ENCODE results near the gene SLC28A2.

Gene SLC28A2

GRCh38 chr15:45251888-45252287 lies at the start of gene SLC28A2:
Gene SLC28A2 (plus strand): TSS chr15:45252234. CDS start chr15:45253216, 982 bp downstream.
- Histone ChIP-seq H3K4me3 (ENCODE audit: low read length) (no peak within 1 kb of the TSS), H3K36me3 (ENCODE audit: control insufficient read depth, low read depth, low read length) (no peaks in the 10 kb centered on the region), H3K9ac (ENCODE audit: low read length) (no peak within 1 kb of the TSS), H3K27ac (ENCODE audit: low read length) (no peak within 1 kb of the TSS), H3K9me3 (ENCODE audit: control insufficient read depth, low read depth, low read length) (no peaks in the 10 kb centered on the region), H3K4me1 (ENCODE audit: control insufficient read depth, low read depth, low read length) (no peaks in the 10 kb centered on the region), H3K27me3 (ENCODE audit: control insufficient read depth, insufficient read depth, low read length) (no peaks in the 10 kb centered on the region)

- no peak overlapping the region for H3K4me3 ChIP-seq (ENCODE audit: low read length)
- no peak overlapping the region for H3K9ac ChIP-seq (ENCODE audit: low read length)
- H3K9me3 ChIP-seq (ENCODE audit: control insufficient read depth, low read depth, low read length): no peaks in the 10 kb centered on the region
- H3K36me3 ChIP-seq (ENCODE audit: control insufficient read depth, low read depth, low read length): no peaks in the 10 kb centered on the region
- H3K4me1 ChIP-seq (ENCODE audit: control insufficient read depth, low read depth, low read length): no peaks in the 10 kb centered on the region
- H3K27ac ChIP-seq (ENCODE audit: low read length): no peak overlapping the region
- no peaks in the 10 kb centered on the region for H3K27me3 ChIP-seq (ENCODE audit: control insufficient read depth, insufficient read depth, low read length)
These were observed 48.9 kb upstream of the SLC28A2 start for GRCh38 chr15:45203182-45203581.

- H3K9ac ChIP-seq (ENCODE audit: low read length): no peak overlapping the region
- no peaks in the 10 kb centered on the region for H3K9me3 ChIP-seq (ENCODE audit: control insufficient read depth, low read depth, low read length)
- no peaks in the 10 kb centered on the region for H3K27me3 ChIP-seq (ENCODE audit: control insufficient read depth, insufficient read depth, low read length)
- no peaks in the 10 kb centered on the region for H3K36me3 ChIP-seq (ENCODE audit: control insufficient read depth, low read depth, low read length)
- H3K4me1 ChIP-seq (ENCODE audit: control insufficient read depth, low read depth, low read length): no peaks in the 10 kb centered on the region
- H3K4me3 ChIP-seq (ENCODE audit: low read length): no peak overlapping the region
- H3K27ac ChIP-seq (ENCODE audit: low read length): no peak overlapping the region
These were observed 46.8 kb upstream of the SLC28A2 start for GRCh38 chr15:45205192-45205591.

GRCh38 chr15:45212493-45212892 lies 39.5 kb upstream of the SLC28A2 start:
- no peaks in the 10 kb centered on the region for H3K9me3 ChIP-seq (ENCODE audit: control insufficient read depth, low read depth, low read length)
- H3K27me3 ChIP-seq (ENCODE audit: control insufficient read depth, insufficient read depth, low read length): no peaks in the 10 kb centered on the region
- no peaks in the 10 kb centered on the region for H3K36me3 ChIP-seq (ENCODE audit: control insufficient read depth, low read depth, low read length)
- H3K4me3 ChIP-seq (ENCODE audit: low read length): no peak overlapping the region
- no peak overlapping the region for H3K27ac ChIP-seq (ENCODE audit: low read length)
- no peaks in the 10 kb centered on the region for H3K4me1 ChIP-seq (ENCODE audit: control insufficient read depth, low read depth, low read length)
- H3K9ac ChIP-seq (ENCODE audit: low read length): no peak overlapping the region

GRCh38 chr15:45221053-45221599 lies 30.9 kb upstream of the SLC28A2 start:
- Histone ChIP-seq H3K4me3 (ENCODE audit: low read length) (no peak overlapping the region), H3K36me3 (ENCODE audit: control insufficient read depth, low read depth, low read length) (no peaks in the 10 kb centered on the region), H3K27me3 (ENCODE audit: control insufficient read depth, insufficient read depth, low read length) (no peaks in the 10 kb centered on the region), H3K9me3 (ENCODE audit: control insufficient read depth, low read depth, low read length) (no peaks in the 10 kb centered on the region), H3K4me1 (ENCODE audit: control insufficient read depth, low read depth, low read length) (no peaks in the 10 kb centered on the region), H3K9ac (ENCODE audit: low read length) (no peak overlapping the region), H3K27ac (ENCODE audit: low read length) (no peak overlapping the region)

GRCh38 chr15:45221967-45222366 lies 30.1 kb upstream of the SLC28A2 start:
- Histone ChIP-seq H3K9ac (ENCODE audit: low read length) (no peak overlapping the region), H3K4me3 (ENCODE audit: low read length) (no peak overlapping the region), H3K27me3 (ENCODE audit: control insufficient read depth, insufficient read depth, low read length) (no peaks in the 10 kb centered on the region), H3K36me3 (ENCODE audit: control insufficient read depth, low read depth, low read length) (no peaks in the 10 kb centered on the region), H3K4me1 (ENCODE audit: control insufficient read depth, low read depth, low read length) (no peaks in the 10 kb centered on the region), H3K9me3 (ENCODE audit: control insufficient read depth, low read depth, low read length) (no peaks in the 10 kb centered on the region), H3K27ac (ENCODE audit: low read length) (no peak overlapping the region)

GRCh38 chr15:45224621-45225217 lies 27.3 kb upstream of the SLC28A2 start:
- Histone ChIP-seq H3K9me3 (ENCODE audit: control insufficient read depth, low read depth, low read length) (no peaks in the 10 kb centered on the region), H3K36me3 (ENCODE audit: control insufficient read depth, low read depth, low read length) (no peaks in the 10 kb centered on the region), H3K4me3 (ENCODE audit: low read length) (no peak overlapping the region), H3K27ac (ENCODE audit: low read length) (no peak overlapping the region), H3K9ac (ENCODE audit: low read length) (no peak overlapping the region), H3K27me3 (ENCODE audit: control insufficient read depth, insufficient read depth, low read length) (no peaks in the 10 kb centered on the region), H3K4me1 (ENCODE audit: control insufficient read depth, low read depth, low read length) (no peaks in the 10 kb centered on the region)

GRCh38 chr15:45225506-45226273 lies 26.3 kb upstream of the SLC28A2 start:
- Histone ChIP-seq H3K9ac (ENCODE audit: low read length) (no peak overlapping the region), H3K4me1 (ENCODE audit: control insufficient read depth, low read depth, low read length) (no peaks in the 10 kb centered on the region), H3K27me3 (ENCODE audit: control insufficient read depth, insufficient read depth, low read length) (no peaks in the 10 kb centered on the region), H3K27ac (ENCODE audit: low read length) (no peak overlapping the region), H3K4me3 (ENCODE audit: low read length) (no peak overlapping the region), H3K36me3 (ENCODE audit: control insufficient read depth, low read depth, low read length) (no peaks in the 10 kb centered on the region), H3K9me3 (ENCODE audit: control insufficient read depth, low read depth, low read length) (no peaks in the 10 kb centered on the region)

- no peak overlapping the region for H3K27ac ChIP-seq (ENCODE audit: low read length)
- H3K27me3 ChIP-seq (ENCODE audit: control insufficient read depth, insufficient read depth, low read length): no peaks in the 10 kb centered on the region
- H3K36me3 ChIP-seq (ENCODE audit: control insufficient read depth, low read depth, low read length): no peaks in the 10 kb centered on the region
- no peak overlapping the region for H3K4me3 ChIP-seq (ENCODE audit: low read length)
- H3K4me1 ChIP-seq (ENCODE audit: control insufficient read depth, low read depth, low read length): no peaks in the 10 kb centered on the region
- H3K9ac ChIP-seq (ENCODE audit: low read length): no peak overlapping the region
- H3K9me3 ChIP-seq (ENCODE audit: control insufficient read depth, low read depth, low read length): peaks cover 3% of the 10 kb centered on the region
These were observed 23.1 kb upstream of the SLC28A2 start for GRCh38 chr15:45228931-45229330.

GRCh38 chr15:45230245-45230965 lies 21.6 kb upstream of the SLC28A2 start:
- Histone ChIP-seq H3K36me3 (ENCODE audit: control insufficient read depth, low read depth, low read length) (no peaks in the 10 kb centered on the region), H3K4me3 (ENCODE audit: low read length) (no peak overlapping the region), H3K9ac (ENCODE audit: low read length) (no peak overlapping the region), H3K9me3 (ENCODE audit: control insufficient read depth, low read depth, low read length) (peaks cover 8% of the 10 kb centered on the region), H3K27me3 (ENCODE audit: control insufficient read depth, insufficient read depth, low read length) (no peaks in the 10 kb centered on the region), H3K4me1 (ENCODE audit: control insufficient read depth, low read depth, low read length) (no peaks in the 10 kb centered on the region), H3K27ac (ENCODE audit: low read length) (no peak overlapping the region)

GRCh38 chr15:45231132-45231531 lies 20.9 kb upstream of the SLC28A2 start:
- H3K36me3 ChIP-seq (ENCODE audit: control insufficient read depth, low read depth, low read length): no peaks in the 10 kb centered on the region
- no peaks in the 10 kb centered on the region for H3K27me3 ChIP-seq (ENCODE audit: control insufficient read depth, insufficient read depth, low read length)
- no peak overlapping the region for H3K9ac ChIP-seq (ENCODE audit: low read length)
- no peak overlapping the region for H3K4me3 ChIP-seq (ENCODE audit: low read length)
- H3K27ac ChIP-seq (ENCODE audit: low read length): no peak overlapping the region
- H3K9me3 ChIP-seq (ENCODE audit: control insufficient read depth, low read depth, low read length): peaks cover 8% of the 10 kb centered on the region
- H3K4me1 ChIP-seq (ENCODE audit: control insufficient read depth, low read depth, low read length): no peaks in the 10 kb centered on the region
